ENCODE data around the gene PTPRF.

DNA sequence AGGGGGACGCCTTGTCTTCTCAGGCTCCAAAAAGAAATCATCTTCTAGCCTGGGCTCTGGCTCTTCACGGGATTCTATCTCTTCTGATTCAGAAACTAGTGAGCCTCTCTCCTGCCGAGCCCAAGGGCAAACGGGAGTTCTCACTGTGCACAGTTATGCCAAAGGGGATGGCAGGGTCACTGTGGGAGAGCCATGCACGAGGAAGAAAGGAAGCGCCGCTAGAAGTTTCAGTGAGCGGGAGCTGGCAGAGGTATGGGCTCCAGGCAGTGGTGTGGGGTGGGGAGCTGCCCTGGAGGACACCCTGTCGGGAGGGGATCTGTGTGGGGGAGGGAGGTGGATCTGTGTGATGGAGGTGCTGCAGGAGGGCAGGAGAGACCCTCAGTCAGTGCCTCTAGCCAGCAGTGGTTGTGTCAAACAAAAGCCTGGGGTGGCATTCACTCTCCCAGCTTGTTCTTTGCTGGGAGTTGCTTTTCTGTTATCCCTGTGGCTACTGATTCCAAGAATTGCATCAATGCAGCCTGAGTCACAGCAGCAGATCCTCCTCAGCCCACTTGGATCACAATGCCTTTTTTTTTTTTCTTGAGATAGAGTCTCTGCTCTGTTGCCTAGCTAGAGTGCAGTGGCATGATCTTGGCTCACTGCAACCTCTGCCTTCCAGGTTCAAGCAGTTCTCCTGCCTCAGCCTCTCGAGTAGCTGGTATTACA is 141.1 kb downstream of the PTPRF start:
- TF ChIP-seq EP300 (IDR thresholded peaks at IDR 0.05) (no peak), CTCF (IDR thresholded peaks at IDR 0.05) (no peak)

Measured in ovary (tissue), 3 donors.